Measurements from ENCODE around the gene TRIM65. TPM values are rescaled to one million over a fixed set of nuclear protein-coding genes. Genes with fewer than 3 reads are reported as not detected.

Gene TRIM65
- polyA plus RNA-seq, 4 donors, result 6.5 to 17.1 (median 11.3) TPM

GRCh38 chr17:75902406-75902805 lies 5.7 kb upstream of the TRIM65 start:
- WGBS, 3 donors, result 94 to 97% (median 95%) methylated on average over 6 of the region's 6 CpGs
- H3K4me3 ChIP-seq (ENCODE audit: low read depth in 1 of 3, low read length in 3 of 3), result no peak overlapping the region
- FAIRE-seq (no peak), DNase-seq (no peak)
- peaks cover 2 to 12% (median 3%) of the 10 kb centered on the region in 3 donors for H3K4me1 ChIP-seq (ENCODE audit: control insufficient read depth in 3 of 3, insufficient read depth in 2 of 3, low read depth in 1 of 3, low read length in 2 of 3)
- no peak overlapping the region for H3K27ac ChIP-seq (ENCODE audit: low read depth in 1 of 3, low read length in 2 of 3)
- H3K36me3 ChIP-seq (ENCODE audit: control insufficient read depth in 3 of 3, insufficient read depth in 2 of 3, low read depth in 1 of 3, low read length in 3 of 3), result peaks cover 4 to 62% (median 8%) of the 10 kb centered on the region in 3 donors
- H3K9me3 ChIP-seq (ENCODE audit: control insufficient read depth in 2 of 2, insufficient read depth in 1 of 2, low read depth in 1 of 2, low read length in 1 of 2), result no peaks in the 10 kb centered on the region
- no peaks in the 10 kb centered on the region for H3K27me3 ChIP-seq (ENCODE audit: control insufficient read depth in 3 of 3, insufficient read depth in 3 of 3, low read length in 3 of 3)

GRCh38 chr17:75901727-75902126 lies 5.0 kb upstream of the TRIM65 start:
- Histone ChIP-seq H3K4me1 (ENCODE audit: control insufficient read depth in 3 of 3, insufficient read depth in 2 of 3, low read depth in 1 of 3, low read length in 2 of 3) (peaks cover 2 to 16% (median 3%) of the 10 kb centered on the region in 3 donors), H3K9me3 (ENCODE audit: control insufficient read depth in 2 of 2, insufficient read depth in 1 of 2, low read depth in 1 of 2, low read length in 1 of 2) (no peaks in the 10 kb centered on the region), H3K36me3 (ENCODE audit: control insufficient read depth in 3 of 3, insufficient read depth in 2 of 3, low read depth in 1 of 3, low read length in 3 of 3) (peaks cover 4 to 60% (median 8%) of the 10 kb centered on the region in 3 donors), H3K27ac (ENCODE audit: low read depth in 1 of 3, low read length in 2 of 3) (no peak overlapping the region), H3K4me3 (ENCODE audit: low read depth in 1 of 3, low read length in 3 of 3) (no peak overlapping the region), H3K27me3 (ENCODE audit: control insufficient read depth in 3 of 3, insufficient read depth in 3 of 3, low read length in 3 of 3) (no peaks in the 10 kb centered on the region)
- FAIRE-seq (no peak), DNase-seq (no peak)
- WGBS, 3 donors, result 92 to 94% (median 93%) methylated on average over 18 of the region's 18 CpGs

- Histone ChIP-seq H3K9me3 (ENCODE audit: control insufficient read depth in 2 of 2, insufficient read depth in 1 of 2, low read depth in 1 of 2, low read length in 1 of 2) (no peaks in the 10 kb centered on the region), H3K4me1 (ENCODE audit: control insufficient read depth in 3 of 3, insufficient read depth in 2 of 3, low read depth in 1 of 3, low read length in 2 of 3) (peaks cover 2 to 11% (median 3%) of the 10 kb centered on the region in 3 donors), H3K36me3 (ENCODE audit: control insufficient read depth in 3 of 3, insufficient read depth in 2 of 3, low read depth in 1 of 3, low read length in 3 of 3) (peaks cover 4 to 60% (median 8%) of the 10 kb centered on the region in 3 donors), H3K4me3 (ENCODE audit: low read depth in 1 of 3, low read length in 3 of 3) (no peak overlapping the region), H3K27me3 (ENCODE audit: control insufficient read depth in 3 of 3, insufficient read depth in 3 of 3, low read length in 3 of 3) (no peaks in the 10 kb centered on the region), H3K27ac (ENCODE audit: low read depth in 1 of 3, low read length in 2 of 3) (no peak overlapping the region)
- DNase-seq, result no peak
- 85 to 91% (median 89%) methylated on average over 13 of the region's 13 CpGs for WGBS, 3 donors
- no peak for FAIRE-seq
Measured at GRCh38 chr17:75900691-75901533, 4.2 kb upstream of the TRIM65 start.

- peaks cover 2 to 14% (median 5%) of the 10 kb centered on the region in 3 donors for H3K4me1 ChIP-seq (ENCODE audit: control insufficient read depth in 3 of 3, insufficient read depth in 2 of 3, low read depth in 1 of 3, low read length in 2 of 3)
- no peak overlapping the region for H3K27ac ChIP-seq (ENCODE audit: low read depth in 1 of 3, low read length in 2 of 3)
- no peaks in the 10 kb centered on the region for H3K27me3 ChIP-seq (ENCODE audit: control insufficient read depth in 3 of 3, insufficient read depth in 3 of 3, low read length in 3 of 3)
- H3K9me3 ChIP-seq (ENCODE audit: control insufficient read depth in 2 of 2, insufficient read depth in 1 of 2, low read depth in 1 of 2, low read length in 1 of 2), result no peaks in the 10 kb centered on the region
- FAIRE-seq (no peak), DNase-seq (no peak)
- 90 to 96% (median 94%) methylated on average over 21 to 23 of the region's 23 CpGs for WGBS, 3 donors
- H3K36me3 ChIP-seq (ENCODE audit: control insufficient read depth in 3 of 3, insufficient read depth in 2 of 3, low read depth in 1 of 3, low read length in 3 of 3), result peaks cover 4 to 63% (median 8%) of the 10 kb centered on the region in 3 donors
- H3K4me3 ChIP-seq (ENCODE audit: low read depth in 1 of 3, low read length in 3 of 3), result no peak overlapping the region
Measured at GRCh38 chr17:75899767-75900468, 3.2 kb upstream of the TRIM65 start.

GRCh38 chr17:75899353-75899752 lies 2.6 kb upstream of the TRIM65 start:
- FAIRE-seq (no peak), DNase-seq (no peak)
- Histone ChIP-seq H3K27me3 (ENCODE audit: control insufficient read depth in 3 of 3, insufficient read depth in 3 of 3, low read length in 3 of 3) (no peaks in the 10 kb centered on the region), H3K27ac (ENCODE audit: low read depth in 1 of 3, low read length in 2 of 3) (no peak overlapping the region), H3K36me3 (ENCODE audit: control insufficient read depth in 3 of 3, insufficient read depth in 2 of 3, low read depth in 1 of 3, low read length in 3 of 3) (peaks cover 4 to 68% (median 8%) of the 10 kb centered on the region in 3 donors), H3K4me3 (ENCODE audit: low read depth in 1 of 3, low read length in 3 of 3) (no peak overlapping the region), H3K4me1 (ENCODE audit: control insufficient read depth in 3 of 3, insufficient read depth in 2 of 3, low read depth in 1 of 3, low read length in 2 of 3) (peaks cover 2 to 19% (median 5%) of the 10 kb centered on the region in 3 donors), H3K9me3 (ENCODE audit: control insufficient read depth in 2 of 2, insufficient read depth in 1 of 2, low read depth in 1 of 2, low read length in 1 of 2) (no peaks in the 10 kb centered on the region)
- 91 to 94% (median 94%) methylated on average over 13 of the region's 13 CpGs for WGBS, 3 donors

GRCh38 chr17:75898791-75899190 lies 2.0 kb upstream of the TRIM65 start:
- Histone ChIP-seq H3K27me3 (ENCODE audit: control insufficient read depth in 3 of 3, insufficient read depth in 3 of 3, low read length in 3 of 3) (no peaks in the 10 kb centered on the region), H3K4me3 (ENCODE audit: low read depth in 1 of 3, low read length in 3 of 3) (no peak overlapping the region), H3K27ac (ENCODE audit: low read depth in 1 of 3, low read length in 2 of 3) (no peak overlapping the region), H3K36me3 (ENCODE audit: control insufficient read depth in 3 of 3, insufficient read depth in 2 of 3, low read depth in 1 of 3, low read length in 3 of 3) (peaks cover 4 to 74% (median 8%) of the 10 kb centered on the region in 3 donors), H3K9me3 (ENCODE audit: control insufficient read depth in 2 of 2, insufficient read depth in 1 of 2, low read depth in 1 of 2, low read length in 1 of 2) (no peaks in the 10 kb centered on the region), H3K4me1 (ENCODE audit: control insufficient read depth in 3 of 3, insufficient read depth in 2 of 3, low read depth in 1 of 3, low read length in 2 of 3) (peaks cover 0 to 24% (median 2%) of the 10 kb centered on the region in 3 donors)
- DNase-seq (no peak), FAIRE-seq (no peak)
- 95 to 98% (median 96%) methylated on average over 16 of the region's 16 CpGs for WGBS, 3 donors

- DNase-seq (no peak), FAIRE-seq (no peak)
- Histone ChIP-seq H3K4me3 (ENCODE audit: low read depth in 1 of 3, low read length in 3 of 3) (no peak overlapping the region), H3K4me1 (ENCODE audit: control insufficient read depth in 3 of 3, insufficient read depth in 2 of 3, low read depth in 1 of 3, low read length in 2 of 3) (peaks cover 0 to 31% (median 2%) of the 10 kb centered on the region in 3 donors), H3K36me3 (ENCODE audit: control insufficient read depth in 3 of 3, insufficient read depth in 2 of 3, low read depth in 1 of 3, low read length in 3 of 3) (peaks cover 4 to 79% (median 8%) of the 10 kb centered on the region in 3 donors), H3K27me3 (ENCODE audit: control insufficient read depth in 3 of 3, insufficient read depth in 3 of 3, low read length in 3 of 3) (no peaks in the 10 kb centered on the region), H3K27ac (ENCODE audit: low read depth in 1 of 3, low read length in 2 of 3) (no peak overlapping the region), H3K9me3 (ENCODE audit: control insufficient read depth in 2 of 2, insufficient read depth in 1 of 2, low read depth in 1 of 2, low read length in 1 of 2) (no peaks in the 10 kb centered on the region)
- 76 to 88% (median 84%) methylated on average over 8 of the region's 8 CpGs for WGBS, 3 donors
Measured at GRCh38 chr17:75898065-75898464, 1.3 kb upstream of the TRIM65 start.

GRCh38 chr17:75897160-75898019 lies 639 bp upstream of the TRIM65 start:
- FAIRE-seq (no peak), DNase-seq (no peak)
- peak overlapping the region; percentile 61 to 95 (median 93) for H3K27ac ChIP-seq (ENCODE audit: low read depth in 1 of 3, low read length in 2 of 3)
- peaks cover 0 to 38% (median 2%) of the 10 kb centered on the region in 3 donors for H3K4me1 ChIP-seq (ENCODE audit: control insufficient read depth in 3 of 3, insufficient read depth in 2 of 3, low read depth in 1 of 3, low read length in 2 of 3)
- no peaks in the 10 kb centered on the region for H3K9me3 ChIP-seq (ENCODE audit: control insufficient read depth in 2 of 2, insufficient read depth in 1 of 2, low read depth in 1 of 2, low read length in 1 of 2)
- peak overlapping the region; percentile 72 to 86 (median 77) for H3K4me3 ChIP-seq (ENCODE audit: low read depth in 1 of 3, low read length in 3 of 3)
- H3K36me3 ChIP-seq (ENCODE audit: control insufficient read depth in 3 of 3, insufficient read depth in 2 of 3, low read depth in 1 of 3, low read length in 3 of 3), result peaks cover 4 to 79% (median 8%) of the 10 kb centered on the region in 3 donors
- H3K27me3 ChIP-seq (ENCODE audit: control insufficient read depth in 3 of 3, insufficient read depth in 3 of 3, low read length in 3 of 3), result no peaks in the 10 kb centered on the region
- WGBS, 3 donors, result 51 to 76% (median 64%) methylated on average over 30 to 37 of the region's 37 CpGs
